ENCODE results near the gene IFI27L1. TPM values are rescaled to one million over a fixed set of nuclear protein-coding genes. Genes with fewer than 3 reads are reported as not detected.

IFI27L1 gene
- total and polyA plus RNA-seq, 2 donors (not counting 3 experiments of a cell fraction or from before 2014, with no cell fraction given) = 31.1 to 38.1 TPM

DNA sequence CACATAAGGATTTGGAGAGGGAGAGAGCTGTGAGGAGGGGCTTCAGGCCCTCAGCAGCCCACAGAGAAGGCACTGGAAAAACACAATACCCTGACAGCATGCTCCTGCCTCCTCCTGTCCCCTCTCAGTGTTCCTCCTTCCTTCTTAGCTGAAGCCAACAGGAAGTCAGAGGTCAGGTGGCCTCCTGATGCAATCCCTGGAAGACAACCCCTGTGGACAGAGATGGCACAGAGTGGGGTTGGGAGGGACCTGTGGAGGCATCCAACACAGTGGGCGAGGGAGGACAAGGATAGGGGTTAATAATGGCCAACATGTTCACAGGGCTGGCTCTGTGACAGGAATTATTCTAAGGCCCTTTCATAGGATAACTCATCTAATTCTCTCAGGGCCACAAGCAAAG is 63.7 kb downstream of the IFI27L1 start:
- H3K36me3 ChIP-seq (ENCODE audit: control insufficient read depth in 2 of 2, extremely low read depth in 1 of 2, insufficient read depth in 2 of 2, low read length in 2 of 2) = no peaks in the 10 kb centered on the region
- POLR2A ChIA-PET = no interaction called here
- no peak overlapping the region for H3K27ac ChIP-seq (ENCODE audit: insufficient read depth, low read depth, low read length)
- CTCF ChIA-PET = no interaction called here
- no peaks in the 10 kb centered on the region for H3K79me2 ChIP-seq (ENCODE audit: control insufficient read depth, insufficient read depth, low read length)
- intact Hi-C loops (cut with micrococcal nuclease) (no loop called here), dilution Hi-C loops (cut with MboI; ENCODE audit: extremely low pct_ligation_motif_present, low sequenced_read_pairs) (no loop called here)
- H3K27me3 ChIP-seq (ENCODE audit: control insufficient read depth in 2 of 2, insufficient read depth in 2 of 2, low read length in 2 of 2) = no peaks in the 10 kb centered on the region
- no peaks in the 10 kb centered on the region for H3K9me3 ChIP-seq (replicated peaks; ENCODE audit: control insufficient read depth, insufficient read depth, low read length)
- H3K4me2 ChIP-seq (ENCODE audit: insufficient read depth, low read length) = no peak overlapping the region
- no peak for TF ChIP-seq JUN (IDR thresholded peaks at IDR 0.05; ENCODE audit: borderline replicate concordance, insufficient read depth, insufficient read length, low read depth)
- TF ChIP-seq FOS (IDR thresholded peaks at IDR 0.05; ENCODE audit: borderline replicate concordance, insufficient read depth, low read length) = no peak
- no peak for TF ChIP-seq GATA2 (IDR thresholded peaks at IDR 0.05; ENCODE audit: insufficient read depth, insufficient read length, low read depth, low read length)
- no peak for TF ChIP-seq POLR2A (IDR thresholded peaks at IDR 0.05; ENCODE audit: low read depth, low read length)
- TF ChIP-seq, protein P1, sequence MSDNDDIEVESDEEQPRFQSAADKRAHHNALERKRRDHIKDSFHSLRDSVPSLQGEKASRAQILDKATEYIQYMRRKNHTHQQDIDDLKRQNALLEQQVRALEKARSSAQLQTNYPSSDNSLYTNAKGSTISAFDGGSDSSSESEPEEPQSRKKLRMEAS (IDR thresholded peaks at IDR 0.05; ENCODE audit: insufficient read depth, insufficient read length) = no peak
- no peak for TF ChIP-seq POLR2AphosphoS5 (IDR thresholded peaks at IDR 0.05; ENCODE audit: insufficient read depth, low read depth, low read length)
- no peak for DNase-seq (ENCODE audit: low read depth, low spot score)
- no peak for FAIRE-seq
- H3K9ac ChIP-seq (replicated peaks; ENCODE audit: extremely low read depth, insufficient read depth, low read length) = no peak overlapping the region
- H3K4me1 ChIP-seq (ENCODE audit: control insufficient read depth, extremely low read depth, insufficient read depth, low read length) = no peaks in the 10 kb centered on the region
- no TSS peak for BruUV-seq (replicated peaks)
- no peaks in the 10 kb centered on the region for H4K20me1 ChIP-seq (replicated peaks; ENCODE audit: control insufficient read depth, extremely low read depth, insufficient read depth, low read length)
- H3K4me3 ChIP-seq (replicated peaks in 1 of 3; ENCODE audit: insufficient read depth in 1 of 3, low read depth in 1 of 3, low read length in 3 of 3) = no peak overlapping the region
- no peaks in the 10 kb centered on the region for H3K9me1 ChIP-seq (replicated peaks; ENCODE audit: control insufficient read depth, extremely low read depth, insufficient read depth, low read length)
- no peak overlapping the region for H2AFZ ChIP-seq (ENCODE audit: low read depth, low read length)

DNA sequence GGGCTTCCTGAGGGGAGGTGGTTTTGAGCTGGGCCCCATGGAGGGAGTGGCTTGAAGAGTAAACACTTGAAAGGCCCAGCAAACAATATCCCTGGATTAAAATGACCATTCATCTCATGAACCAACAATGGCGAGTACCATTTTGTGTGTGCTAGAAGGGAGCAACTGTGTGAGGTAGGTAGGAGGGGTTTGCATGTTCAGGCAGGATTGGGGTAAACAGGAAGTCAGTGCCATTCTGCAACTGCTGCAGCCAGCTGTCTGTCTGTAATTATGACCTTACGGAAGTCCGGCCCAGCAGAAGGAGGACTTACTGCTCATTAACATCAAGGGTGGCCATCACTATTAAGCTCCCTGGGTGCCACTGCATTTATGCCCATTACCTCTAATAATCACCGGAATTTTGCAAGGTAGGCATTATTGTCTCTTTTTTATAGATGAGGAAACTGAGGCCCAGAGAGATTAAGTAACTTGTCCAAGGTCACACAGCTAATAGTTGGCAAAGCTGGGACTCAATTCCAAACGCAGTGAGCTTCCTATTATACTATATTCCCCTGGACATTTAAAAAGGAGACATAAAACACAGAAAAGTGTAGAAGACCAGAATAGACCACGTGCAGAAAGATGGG is 64.9 kb downstream of the IFI27L1 start:
- Histone ChIP-seq H3K27me3 (ENCODE audit: control insufficient read depth in 2 of 2, insufficient read depth in 2 of 2, low read length in 2 of 2) (no peaks in the 10 kb centered on the region), H3K27ac (ENCODE audit: insufficient read depth, low read depth, low read length) (no peak overlapping the region), H3K9me3 (replicated peaks; ENCODE audit: control insufficient read depth, insufficient read depth, low read length) (no peaks in the 10 kb centered on the region), H3K4me2 (ENCODE audit: insufficient read depth, low read length) (no peak overlapping the region), H3K9ac (replicated peaks; ENCODE audit: extremely low read depth, insufficient read depth, low read length) (no peak overlapping the region), H3K36me3 (ENCODE audit: control insufficient read depth in 2 of 2, extremely low read depth in 1 of 2, insufficient read depth in 2 of 2, low read length in 2 of 2) (no peaks in the 10 kb centered on the region), H3K79me2 (ENCODE audit: control insufficient read depth, insufficient read depth, low read length) (no peaks in the 10 kb centered on the region), H4K20me1 (replicated peaks; ENCODE audit: control insufficient read depth, extremely low read depth, insufficient read depth, low read length) (no peaks in the 10 kb centered on the region), H2AFZ (ENCODE audit: low read depth, low read length) (no peak overlapping the region), H3K4me3 (replicated peaks in 1 of 3; ENCODE audit: insufficient read depth in 1 of 3, low read depth in 1 of 3, low read length in 3 of 3) (no peak overlapping the region), H3K9me1 (replicated peaks; ENCODE audit: control insufficient read depth, extremely low read depth, insufficient read depth, low read length) (no peaks in the 10 kb centered on the region), H3K4me1 (ENCODE audit: control insufficient read depth, extremely low read depth, insufficient read depth, low read length) (no peaks in the 10 kb centered on the region)
- DNase-seq (ENCODE audit: low read depth, low spot score) (no peak), FAIRE-seq (no peak)
- intact Hi-C loops (cut with micrococcal nuclease) (no loop called here), dilution Hi-C loops (cut with MboI; ENCODE audit: extremely low pct_ligation_motif_present, low sequenced_read_pairs) (no loop called here)
- ChIA-PET POLR2A (no interaction called here), CTCF (interaction anchor here (0.8 to 1.3 kb wide), 3 partner anchors 10 to 111 kb away, joined by 4 to 5 read pairs (median 4); no protein-coding TSS in a partner anchor)
- no TSS peak for BruUV-seq (replicated peaks)
- TF ChIP-seq MYC (IDR thresholded peaks at IDR 0.05; ENCODE audit: low read depth, low read length) (no peak), FOS (IDR thresholded peaks at IDR 0.05; ENCODE audit: borderline replicate concordance, insufficient read depth, low read length) (no peak), POLR2A (IDR thresholded peaks at IDR 0.05; ENCODE audit: low read depth, low read length) (no peak), EZH2 (IDR thresholded peaks at IDR 0.05; ENCODE audit: borderline replicate concordance, low read depth, low read length, severe bottlenecking) (no peak), JUN (IDR thresholded peaks at IDR 0.05; ENCODE audit: borderline replicate concordance, insufficient read depth, insufficient read length, low read depth) (no peak), POLR2AphosphoS5 (IDR thresholded peaks at IDR 0.05; ENCODE audit: insufficient read depth, low read depth, low read length) (no peak), GATA2 (IDR thresholded peaks at IDR 0.05; ENCODE audit: insufficient read depth, insufficient read length, low read depth, low read length) (no peak)
- TF ChIP-seq, protein P2, sequence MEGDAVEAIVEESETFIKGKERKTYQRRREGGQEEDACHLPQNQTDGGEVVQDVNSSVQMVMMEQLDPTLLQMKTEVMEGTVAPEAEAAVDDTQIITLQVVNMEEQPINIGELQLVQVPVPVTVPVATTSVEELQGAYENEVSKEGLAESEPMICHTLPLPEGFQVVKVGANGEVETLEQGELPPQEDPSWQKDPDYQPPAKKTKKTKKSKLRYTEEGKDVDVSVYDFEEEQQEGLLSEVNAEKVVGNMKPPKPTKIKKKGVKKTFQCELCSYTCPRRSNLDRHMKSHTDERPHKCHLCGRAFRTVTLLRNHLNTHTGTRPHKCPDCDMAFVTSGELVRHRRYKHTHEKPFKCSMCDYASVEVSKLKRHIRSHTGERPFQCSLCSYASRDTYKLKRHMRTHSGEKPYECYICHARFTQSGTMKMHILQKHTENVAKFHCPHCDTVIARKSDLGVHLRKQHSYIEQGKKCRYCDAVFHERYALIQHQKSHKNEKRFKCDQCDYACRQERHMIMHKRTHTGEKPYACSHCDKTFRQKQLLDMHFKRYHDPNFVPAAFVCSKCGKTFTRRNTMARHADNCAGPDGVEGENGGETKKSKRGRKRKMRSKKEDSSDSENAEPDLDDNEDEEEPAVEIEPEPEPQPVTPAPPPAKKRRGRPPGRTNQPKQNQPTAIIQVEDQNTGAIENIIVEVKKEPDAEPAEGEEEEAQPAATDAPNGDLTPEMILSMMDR (IDR thresholded peaks at IDR 0.05; ENCODE audit: extremely low read depth in 1 of 2, insufficient read depth in 1 of 2, low read depth in 1 of 2, low read length in 2 of 2) = no peak
- TF ChIP-seq, protein P1 (IDR thresholded peaks at IDR 0.05; ENCODE audit: insufficient read depth, insufficient read length) = no peak

All from endothelial cell of umbilical vein (primary cell).